ENCODE results near the gene OR2Y1.
"Not testable (repeated sequence)": the region's sequence is repeated elsewhere in the genome, so short reads cannot be mapped to it uniquely, and the experiment has no call there.

Gene OR2Y1

DNA sequence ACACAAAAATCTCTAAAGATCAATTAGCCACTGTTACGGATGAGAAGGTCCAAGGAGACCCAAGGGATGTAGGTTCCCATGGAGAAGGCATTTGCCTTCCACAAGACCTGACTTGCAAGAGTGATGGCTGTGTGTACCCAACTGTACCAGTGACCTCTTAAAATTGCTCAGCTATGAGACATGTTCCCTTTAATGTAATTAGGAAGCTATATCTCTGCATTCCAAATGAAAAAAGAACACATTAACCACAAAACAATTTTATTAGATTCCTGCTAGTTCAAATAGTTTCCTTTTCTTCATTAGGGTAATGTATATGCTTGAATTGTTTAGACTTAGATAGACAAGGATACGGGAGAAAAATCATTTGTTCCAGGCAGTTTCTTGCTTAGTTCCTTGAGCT is 3.3 kb downstream of the OR2Y1 start:
- no peak for DNase-seq

DNA sequence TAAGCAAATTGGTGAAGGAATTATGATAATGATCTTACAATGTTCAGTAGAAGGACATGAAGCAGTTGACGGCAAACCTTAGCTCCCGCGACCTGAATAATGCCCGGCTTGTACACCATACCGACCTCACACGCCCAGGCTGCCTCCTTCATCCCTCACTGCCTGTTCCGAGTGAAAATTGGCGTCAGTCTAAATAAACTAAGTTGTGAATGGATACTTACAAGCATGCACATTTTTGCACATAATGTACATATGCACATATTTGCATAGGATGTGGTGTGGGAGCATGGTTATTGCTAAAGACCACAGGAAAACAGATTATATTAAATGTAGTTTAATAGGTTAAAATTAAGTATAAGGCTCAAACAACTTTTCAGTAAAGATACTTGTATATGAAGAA is 14.9 kb downstream of the OR2Y1 start:
- DNase-seq, result no peak

DNA sequence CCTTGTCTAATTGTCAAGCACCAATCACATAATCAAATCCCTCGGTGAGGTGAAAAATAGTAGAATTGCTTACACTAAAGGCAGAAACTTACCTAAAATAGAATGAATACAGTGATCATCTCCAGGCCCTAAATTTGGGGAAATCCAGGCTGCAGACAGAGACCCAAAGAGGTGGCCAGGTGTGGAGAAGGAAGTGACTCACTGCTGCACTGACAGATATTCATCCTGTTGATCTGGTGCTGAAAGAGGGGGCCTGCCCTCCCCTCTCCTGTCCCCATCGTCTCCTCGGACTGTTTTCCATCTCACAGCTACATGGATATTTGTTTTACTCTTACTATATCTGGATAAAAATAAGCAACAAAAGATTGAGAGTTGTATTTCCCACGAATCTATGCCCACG is 15.9 kb downstream of the OR2Y1 start:
- no peak for DNase-seq

DNA sequence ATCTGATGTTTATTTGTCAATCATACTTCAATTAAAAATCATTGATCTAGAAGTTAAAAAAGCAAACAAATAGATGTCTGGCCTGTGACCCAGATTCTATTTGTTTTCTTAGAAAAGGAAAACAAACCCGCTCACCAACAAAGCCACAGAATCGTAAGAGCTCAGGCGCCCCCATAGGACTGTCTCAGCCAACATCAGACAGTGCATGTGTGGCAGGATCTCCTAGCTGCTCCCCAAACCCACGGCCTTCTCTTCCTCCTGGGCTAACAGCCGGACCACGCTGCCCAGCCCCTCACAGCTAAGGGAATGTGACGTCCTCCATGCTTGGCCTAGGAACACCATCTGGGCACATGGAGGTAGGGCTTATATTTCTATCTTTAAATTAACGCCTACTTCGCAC is 19.4 kb downstream of the OR2Y1 start:
- no peak for DNase-seq

DNA sequence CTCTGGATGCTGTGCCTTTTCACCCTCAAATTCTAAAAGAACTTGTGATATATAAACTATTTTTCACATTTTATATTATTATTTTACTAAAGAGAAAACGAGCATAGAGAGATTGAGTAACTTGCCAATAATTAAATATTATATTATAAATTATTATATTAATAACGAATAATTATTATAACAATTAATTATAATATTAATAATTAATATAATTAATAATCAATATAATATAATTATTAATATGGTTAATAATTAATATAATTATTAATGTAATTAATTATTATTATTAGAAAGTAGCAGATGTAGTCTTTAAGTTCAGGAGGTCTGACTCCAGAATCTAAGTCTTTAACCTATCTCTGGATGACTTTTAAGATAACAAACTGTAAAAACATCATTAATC is 20.1 kb downstream of the OR2Y1 start:
- DNase-seq, result no peak

DNA sequence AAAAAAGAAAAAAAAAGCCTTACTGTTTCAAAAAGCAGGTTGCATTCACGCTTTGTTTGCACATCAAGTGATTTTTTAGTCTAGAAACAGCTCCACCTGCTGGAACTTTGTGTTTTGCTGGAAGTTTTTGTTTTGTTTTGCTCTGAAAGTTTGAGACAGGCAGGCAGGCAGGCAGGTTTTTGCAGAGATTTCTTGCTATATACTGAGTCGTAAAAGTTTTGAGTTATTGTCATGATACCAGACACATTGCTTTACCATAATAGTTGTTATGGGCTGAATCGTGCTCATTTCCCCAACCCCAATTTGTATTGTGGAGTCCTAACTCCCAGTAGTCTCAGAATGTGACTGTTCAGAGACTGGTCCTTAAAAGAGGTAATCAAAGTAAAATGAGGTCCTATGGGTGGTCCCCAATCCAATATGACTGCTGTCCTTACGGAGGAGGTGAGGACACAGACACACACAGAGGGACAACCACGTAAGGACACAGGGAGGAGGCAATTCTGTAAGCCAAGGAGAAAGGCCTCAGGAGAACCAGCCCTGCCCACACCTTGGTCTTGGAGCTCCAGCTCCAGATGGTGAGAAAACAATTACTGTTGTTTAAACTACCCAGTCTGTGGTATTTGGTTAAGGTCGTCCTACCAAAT is 20.9 kb downstream of the OR2Y1 start:
- DNase-seq, result no peak

DNA sequence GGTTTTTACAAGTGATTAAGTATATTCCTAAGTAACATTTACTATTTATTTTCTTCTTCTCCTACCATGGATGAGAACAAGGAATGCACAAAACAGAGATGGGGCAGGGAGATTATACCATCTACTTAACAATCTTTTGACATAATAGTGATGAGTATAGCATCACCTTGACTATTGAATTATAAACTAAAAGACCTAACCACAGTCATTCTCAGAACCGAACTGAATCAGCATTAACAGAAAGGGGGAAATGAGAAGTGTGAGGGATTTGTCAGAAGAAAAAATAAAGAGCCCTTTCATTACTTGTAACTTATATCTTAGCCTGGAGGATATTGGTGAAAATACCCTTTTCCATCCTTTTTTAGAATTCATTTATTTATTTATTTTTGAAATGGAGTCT is 21.9 kb downstream of the OR2Y1 start:
- no peak for DNase-seq

DNA sequence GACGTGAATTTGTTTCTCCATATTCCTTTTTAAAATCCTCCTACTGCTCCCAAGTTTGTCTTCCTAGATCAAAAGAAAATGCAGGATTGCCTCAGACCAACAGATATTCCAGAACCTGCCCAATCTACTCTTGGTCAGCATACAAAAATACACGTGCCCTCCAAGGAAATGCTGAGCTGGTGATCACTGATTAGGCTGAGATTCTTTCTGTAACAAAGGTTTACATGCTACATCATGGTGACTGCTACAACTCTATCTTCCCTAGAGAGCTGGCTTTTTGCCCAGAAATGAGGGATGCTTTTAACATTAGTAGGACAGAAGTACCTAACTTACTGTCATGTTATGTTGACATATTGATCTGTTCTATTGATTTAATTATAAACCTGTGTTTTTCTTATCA is 35.5 kb downstream of the OR2Y1 start:
- DNase-seq, result no peak

DNA sequence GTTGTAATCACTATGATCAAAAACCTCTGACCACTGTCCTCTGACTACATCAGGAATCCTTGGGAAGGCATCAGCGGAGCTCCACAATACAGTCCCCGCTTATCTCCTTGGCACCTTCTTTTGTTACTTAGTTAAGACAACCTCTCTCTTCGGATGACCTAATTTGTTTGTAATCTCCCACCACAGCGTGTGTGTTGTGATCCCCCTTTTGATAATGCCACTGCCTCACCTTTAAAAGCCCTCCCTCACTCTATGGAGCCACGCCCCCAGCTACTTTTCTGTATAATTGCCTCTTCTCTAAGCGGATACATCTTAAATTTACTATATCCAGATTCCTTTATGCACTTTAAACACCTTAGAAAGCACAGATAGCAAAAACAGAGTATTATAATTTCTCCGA is 35.9 kb downstream of the OR2Y1 start:
- DNase-seq, result no peak

DNA sequence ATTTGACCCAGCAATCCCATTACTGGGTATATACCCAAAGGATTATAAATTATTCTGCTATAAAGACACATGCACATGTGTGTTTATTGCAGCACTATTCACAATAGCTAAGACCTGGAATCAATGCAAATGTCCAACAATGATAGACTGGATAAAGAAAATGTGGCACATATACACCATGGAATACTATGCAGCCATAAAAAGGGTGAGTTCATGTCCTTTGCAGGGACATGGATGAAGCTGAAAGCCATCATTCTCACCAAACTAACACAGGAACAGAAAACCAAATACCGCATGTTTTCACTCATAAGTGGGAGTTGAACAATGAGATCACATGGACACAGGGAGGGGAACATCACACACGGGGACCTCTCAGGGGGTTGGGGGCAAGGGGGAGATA is 36.5 kb downstream of the OR2Y1 start:
- not testable (repeated sequence) for DNase-seq

DNA sequence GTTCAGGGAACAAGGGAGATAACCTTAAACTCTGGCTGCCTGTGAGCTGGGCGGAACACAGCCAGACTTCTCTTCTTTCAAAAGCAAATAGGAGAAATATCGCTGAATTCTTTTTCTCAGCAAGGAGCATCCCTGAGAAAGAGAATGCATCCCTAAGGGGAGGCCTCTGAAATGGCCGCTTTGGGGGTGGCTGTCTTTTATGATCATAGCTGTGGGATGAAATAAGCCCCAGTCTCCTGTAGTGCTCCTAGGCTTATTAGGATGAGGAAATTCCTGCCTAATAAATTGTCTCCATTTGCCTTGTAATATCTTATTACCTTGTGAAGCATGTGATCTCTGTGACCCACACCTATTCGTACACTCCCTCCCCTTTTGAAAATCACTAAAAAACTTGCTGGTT is 39.4 kb downstream of the OR2Y1 start:
- DNase-seq, result not testable (repeated sequence)

DNA sequence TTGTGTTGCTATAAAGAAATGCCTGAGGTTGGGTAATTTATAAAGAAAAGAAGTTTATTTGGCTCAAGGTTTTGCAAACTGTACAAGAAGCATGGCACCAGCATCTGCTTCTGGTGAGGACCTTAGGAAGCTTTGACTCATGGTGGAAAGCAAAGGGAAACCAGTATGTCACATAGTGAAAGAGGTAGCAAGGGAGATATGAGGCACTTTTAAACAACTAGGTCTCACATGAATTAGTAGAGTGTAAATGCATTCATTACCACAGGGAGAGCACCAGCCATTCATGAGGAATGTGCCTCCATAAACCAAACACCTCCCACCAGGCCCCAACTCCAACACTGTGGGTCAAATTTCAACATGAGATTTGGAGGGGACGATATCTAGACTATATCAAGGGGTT is 40.8 kb downstream of the OR2Y1 start:
- DNase-seq, result no peak

DNA sequence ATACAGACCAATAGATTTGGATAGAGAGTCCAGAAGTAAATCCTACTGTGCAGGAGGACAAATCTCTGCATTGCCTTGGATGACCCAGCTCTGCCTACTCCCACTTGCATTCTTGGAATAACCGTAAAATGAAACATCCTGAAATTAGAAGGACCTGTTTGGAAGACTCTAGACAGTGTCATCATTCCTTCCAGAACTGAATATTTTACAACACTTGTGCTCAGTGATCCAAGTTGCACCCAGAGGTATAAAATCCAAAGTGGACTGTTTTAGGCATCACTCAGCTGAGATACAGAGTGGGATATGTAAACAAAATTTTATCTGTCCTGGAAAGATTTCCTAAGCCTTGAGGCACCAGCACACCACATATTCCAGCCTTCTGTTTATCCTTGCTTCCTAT is 43.7 kb downstream of the OR2Y1 start:
- DNase-seq, result no peak

DNA sequence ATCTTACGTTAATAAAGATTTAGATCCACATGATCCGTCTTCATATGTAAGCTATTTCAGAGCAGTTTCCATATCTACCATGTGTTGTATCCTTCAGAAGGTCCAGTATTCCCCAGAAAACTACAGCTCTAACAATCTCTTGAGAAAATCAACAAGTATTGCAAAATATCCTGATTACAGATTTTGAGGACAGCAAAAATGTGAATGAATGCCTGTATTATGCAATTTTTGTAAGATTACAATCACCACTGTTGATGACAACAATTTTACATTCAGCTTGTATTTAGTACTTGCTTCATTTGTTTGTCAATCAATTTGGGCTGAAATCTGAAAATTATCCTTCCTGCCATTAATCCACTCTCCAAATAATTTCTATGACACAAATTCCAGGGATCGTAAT is 47.4 kb downstream of the OR2Y1 start:
- no peak for DNase-seq

DNA sequence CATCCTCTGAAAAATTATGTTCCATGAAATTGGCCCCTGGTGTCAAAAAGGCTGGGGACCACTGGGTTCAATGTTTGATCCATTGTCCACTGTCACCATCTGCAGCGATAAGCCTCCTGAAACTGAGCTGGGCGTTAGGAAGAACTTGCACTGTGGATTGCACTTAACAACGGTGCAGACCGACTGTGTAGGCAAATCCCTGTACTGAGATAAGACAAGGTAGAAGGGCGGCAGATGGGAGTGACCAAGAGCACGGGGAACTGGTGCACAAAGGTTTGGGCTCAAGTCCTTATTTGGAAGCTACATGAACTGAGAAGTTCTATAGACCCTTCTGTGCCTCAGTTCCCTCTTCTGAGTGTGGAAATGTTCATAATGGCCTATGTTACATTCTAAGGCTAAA is 48.8 kb downstream of the OR2Y1 start:
- no peak for DNase-seq

DNA sequence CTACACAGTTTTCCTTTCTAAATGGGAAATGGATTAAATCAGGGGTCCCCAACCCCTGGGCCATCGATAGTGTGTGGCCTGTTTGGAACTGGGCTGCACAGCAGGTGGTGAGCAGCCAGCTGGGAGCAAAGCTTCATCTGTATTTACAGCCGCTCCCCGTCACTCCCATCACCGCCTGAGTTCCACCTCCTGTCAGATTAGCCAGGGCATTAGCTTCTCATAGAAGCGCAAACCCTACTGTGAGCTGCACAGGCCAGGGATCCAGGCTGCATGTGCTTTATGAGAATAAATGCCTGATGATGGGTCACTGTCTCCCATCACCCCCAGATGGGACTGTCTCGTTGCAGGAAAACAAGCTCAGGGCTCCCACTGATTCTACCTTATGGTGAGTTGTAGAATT is 49.3 kb downstream of the OR2Y1 start:
- DNase-seq, result no peak

DNA sequence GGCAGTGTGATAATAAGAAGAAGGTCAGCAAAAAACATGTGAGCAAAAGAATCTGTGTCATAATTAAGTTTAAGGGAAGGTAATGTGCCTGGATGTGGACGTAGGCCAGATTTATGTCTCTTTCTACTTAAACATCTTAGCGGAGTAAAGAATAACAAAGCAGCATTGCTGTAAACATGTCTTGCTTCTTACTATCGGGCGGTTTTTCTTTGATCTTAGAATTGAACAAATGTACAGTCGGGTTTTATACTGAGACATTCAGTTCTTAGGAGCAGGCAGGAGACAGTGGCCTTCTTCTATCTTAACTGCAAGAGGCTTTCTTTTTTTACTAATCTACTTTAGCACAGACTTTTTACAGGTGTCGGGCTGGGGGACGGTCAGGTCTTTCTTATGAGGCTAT is 50.1 kb downstream of the OR2Y1 start:
- DNase-seq, result no peak
